HG02588 (cell line): ENCODE results near the gene IFRD2.
"Not testable (repeated sequence)": the region's sequence is repeated elsewhere in the genome, so short reads cannot be mapped to it uniquely, and the experiment has no call there.

ENCODE experiments used
- ATAC-seq: cut with Tn5 transposase; IDR thresholded peaks from one replicate; pipeline ENCODE4 v1.9.1; 2021; ENCODE audit warnings: mild to moderate bottlenecking, moderate library complexity; ENCODE audit not compliant: unreplicated experiment

The IFRD2 gene

GRCh38 chr3:50255251-50255615 is 37.0 kb downstream of the IFRD2 start:
- ATAC-seq = no peak

GRCh38 chr3:50254577-50255250 is 37.5 kb downstream of the IFRD2 start:
- ATAC-seq = no peak

GRCh38 chr3:50251220-50251619 is 41.0 kb downstream of the IFRD2 start:
- ATAC-seq = no peak

- ATAC-seq = no peak
Measured at GRCh38 chr3:50250514-50250913, 41.7 kb downstream of the IFRD2 start.

GRCh38 chr3:50249457-50249856 is 42.8 kb downstream of the IFRD2 start:
- ATAC-seq = no peak

GRCh38 chr3:50248387-50248786 is 43.8 kb downstream of the IFRD2 start:
- ATAC-seq = no peak

GRCh38 chr3:50246517-50246954 is 45.7 kb downstream of the IFRD2 start:
- ATAC-seq = peak; percentile 35

GRCh38 chr3:50245831-50246516 is 46.3 kb downstream of the IFRD2 start:
- ATAC-seq = peak; percentile 56

GRCh38 chr3:50245251-50245745 is 46.9 kb downstream of the IFRD2 start:
- no peak for ATAC-seq

GRCh38 chr3:50244813-50245212 is 47.4 kb downstream of the IFRD2 start:
- ATAC-seq = not testable (repeated sequence)

GRCh38 chr3:50243543-50243895 is 48.7 kb downstream of the IFRD2 start:
- no peak for ATAC-seq

GRCh38 chr3:50242851-50243542 is 49.2 kb downstream of the IFRD2 start:
- no peak for ATAC-seq

- ATAC-seq = no peak
Measured at GRCh38 chr3:50242381-50242770, 49.9 kb downstream of the IFRD2 start.

GRCh38 chr3:50241713-50242380 is 50.4 kb downstream of the IFRD2 start:
- no peak for ATAC-seq

GRCh38 chr3:50241163-50241562 is 51.1 kb downstream of the IFRD2 start:
- no peak for ATAC-seq

- no peak for ATAC-seq
Measured at GRCh38 chr3:50239649-50240048, 52.6 kb downstream of the IFRD2 start.

GRCh38 chr3:50238549-50239026 is 53.6 kb downstream of the IFRD2 start:
- no peak for ATAC-seq

- ATAC-seq = peak; percentile 33
Measured at GRCh38 chr3:50237754-50238548, 54.3 kb downstream of the IFRD2 start.
